IMR-90 (cell line): Measurements from ENCODE around the gene TFB1M. TPM values are rescaled to one million over a fixed set of nuclear protein-coding genes. Genes with fewer than 3 reads are reported as not detected.

ENCODE experiments used
- ATAC-seq: fragments of 200-7000 bp; cut with Tn5 transposase; 2 replicates; pipeline ENCODE4 v1.9.1; 2020; ENCODE audit warnings: low read depth, mild to moderate bottlenecking, moderate library complexity
- BruUV-seq: library from RNA; stranded (reverse); fragments of 400-500 nt; replicated peaks from 2 replicates; lab custom pipeline; 2021; lab: Mats Ljungman, UMichigan
- CTCF ChIA-PET: fragments of 300-600 bp; formaldehyde crosslinking; extraction: SDS; loops from one replicate; lab custom pipeline; 2021; ENCODE audit warnings: antibody characterized with exemption; lab: Yijun Ruan, JAX
- POLR2A ChIA-PET: fragments of 300-600 bp; sonication (Branson Sonifier 250); formaldehyde crosslinking; loops from one replicate; lab custom pipeline; 2022; ENCODE audit warnings: antibody characterized with exemption; ENCODE audit not compliant: unreplicated experiment; lab: Charles Lee
- DNase-seq: peaks from one replicate; pipeline ENCODE4 v3.0.0; 2013
- H2AFZ ChIP-seq: replicated peaks from 2 replicates; pipeline ENCODE3; 2013; ENCODE audit warnings: low read length, mild to moderate bottlenecking; ENCODE audit not compliant: poor library complexity
- H2AK5ac ChIP-seq: 2 replicates; pipeline ENCODE4 v1.6.1; 2013; ENCODE audit warnings: low read depth, low read length, inconsistent platforms
- H2AK9ac ChIP-seq: replicated peaks from 2 replicates; pipeline ENCODE3; 2013; ENCODE audit warnings: mild to moderate bottlenecking, low read depth, low read length, moderate library complexity; ENCODE audit not compliant: poor library complexity
- H2BK120ac ChIP-seq: 2 replicates; pipeline ENCODE4 v1.6.1; 2013; ENCODE audit warnings: low read depth, low read length, inconsistent platforms
- H2BK15ac ChIP-seq: 3 replicates; pipeline ENCODE4 v1.6.1; 2013; ENCODE audit warnings: low read depth, low read length, inconsistent platforms
- H2BK20ac ChIP-seq: 2 replicates; pipeline ENCODE4 v1.6.1; 2013; ENCODE audit warnings: low read depth, mild to moderate bottlenecking, inconsistent platforms, low read length, moderate library complexity
- H2BK5ac ChIP-seq: 2 replicates; pipeline ENCODE4 v1.6.1; 2013; ENCODE audit warnings: mild to moderate bottlenecking, low read depth, low read length, inconsistent platforms; ENCODE audit not compliant: poor library complexity, severe bottlenecking
- H3K14ac ChIP-seq: replicated peaks from 2 replicates; pipeline ENCODE4 v1.6.1; 2013; ENCODE audit warnings: low read depth, low read length, inconsistent platforms
- H3K18ac ChIP-seq: 2 replicates; pipeline ENCODE4 v1.6.1; 2013; ENCODE audit warnings: low read depth, low read length, control low read depth
- H3K23ac ChIP-seq: 2 replicates; pipeline ENCODE4 v1.6.1; 2013; ENCODE audit warnings: low read depth, low read length, inconsistent platforms
- H3K27ac ChIP-seq: 2 replicates; pipeline ENCODE4 v1.5.1; 2013; ENCODE audit warnings: mild to moderate bottlenecking, control low read depth, low read length; ENCODE audit not compliant: insufficient read depth
- H3K27me3 ChIP-seq: 2 replicates; pipeline ENCODE4 v1.6.1; 2013; ENCODE audit warnings: low read length; ENCODE audit not compliant: control insufficient read depth, insufficient read depth
- H3K36me3 ChIP-seq: 2 replicates; pipeline ENCODE4 v1.6.1; 2013; ENCODE audit warnings: low read length, mixed read lengths; ENCODE audit not compliant: control insufficient read depth, insufficient read depth
- H3K4ac ChIP-seq: 2 replicates; pipeline ENCODE4 v1.6.1; 2013; ENCODE audit warnings: low read depth, low read length, inconsistent platforms
- H3K4me1 ChIP-seq: 2 replicates; pipeline ENCODE4 v1.6.1; 2013; ENCODE audit warnings: low read length, mixed read lengths; ENCODE audit not compliant: control insufficient read depth, insufficient read depth
- H3K4me2 ChIP-seq: 2 replicates; pipeline ENCODE4 v1.6.1; 2013; ENCODE audit warnings: low read depth, mild to moderate bottlenecking, control low read depth, low read length, moderate library complexity
- H3K4me3 ChIP-seq: 2 replicates; pipeline ENCODE4 v1.5.1; 2013; ENCODE audit warnings: low read depth, mild to moderate bottlenecking, control low read depth, low read length, moderate library complexity; ENCODE audit not compliant: insufficient read depth
- H3K56ac ChIP-seq: 2 replicates; pipeline ENCODE4 v1.6.1; 2013; ENCODE audit warnings: low read length, inconsistent platforms; ENCODE audit not compliant: insufficient read depth; ENCODE audit errors: extremely low read depth
- H3K79me1 ChIP-seq, 2 experiments: 2 replicates each; pipeline ENCODE4 v1.6.1; 2013; ENCODE audit warnings: low read length in 2 of 2, inconsistent platforms in 1 of 2, low read depth in 1 of 2
- H3K9ac ChIP-seq: 2 replicates; pipeline ENCODE4 v1.6.1; 2013; ENCODE audit warnings: low read depth, low read length, control low read depth
- H3K9me1 ChIP-seq: 2 replicates; pipeline ENCODE4 v1.6.1; 2013; ENCODE audit warnings: low read length, inconsistent platforms; ENCODE audit not compliant: insufficient read depth
- H3K9me3 ChIP-seq: 2 replicates; pipeline ENCODE4 v1.6.1; 2013; ENCODE audit warnings: low read length; ENCODE audit not compliant: control insufficient read depth, insufficient read depth
- H4K20me1 ChIP-seq: 2 replicates; pipeline ENCODE4 v1.6.1; 2013; ENCODE audit warnings: low read length, inconsistent platforms; ENCODE audit not compliant: insufficient read depth
- H4K5ac ChIP-seq: 2 replicates; pipeline ENCODE4 v1.6.1; 2013; ENCODE audit warnings: mild to moderate bottlenecking, low read depth, low read length, control low read depth
- H4K8ac ChIP-seq, 2 experiments: 2 replicates each; pipeline ENCODE4 v1.6.1; 2013; ENCODE audit warnings: low read depth in 2 of 2, low read length in 2 of 2, control low read depth in 1 of 2, inconsistent platforms in 1 of 2
- H4K91ac ChIP-seq: 2 replicates; pipeline ENCODE4 v1.6.1; 2013; ENCODE audit warnings: low read depth, low read length, inconsistent platforms; ENCODE audit not compliant: insufficient read depth
- BHLHE40 ChIP-seq: fragments of 150-350 bp; IDR thresholded peaks from 2 replicates; pipeline ENCODE4 v1.6.1; 2016; ENCODE audit warnings: mild to moderate bottlenecking, low read depth, low read length
- CEBPB ChIP-seq: IDR thresholded peaks from 2 replicates; pipeline ENCODE4 v1.6.1; 2012; ENCODE audit warnings: low read depth, low read length, improper control_type of control experiment
- CHD1 ChIP-seq: IDR thresholded peaks from 2 replicates; pipeline ENCODE4 v1.6.1; 2012; ENCODE audit warnings: low read depth, low read length, improper control_type of control experiment
- CTCF ChIP-seq: conservative IDR thresholded peaks from 2 replicates; pipeline ENCODE4 v1.5.1; 2012; ENCODE audit warnings: mild to moderate bottlenecking, low read depth, low read length, improper control_type of control experiment
- ELK1 ChIP-seq: fragments of 150-350 bp; IDR thresholded peaks from 2 replicates; pipeline ENCODE4 v1.6.1; 2016; ENCODE audit warnings: low read depth, mild to moderate bottlenecking, low read length, moderate library complexity, borderline replicate concordance
- FOS ChIP-seq: fragments of 150-350 bp; IDR thresholded peaks from 2 replicates; pipeline ENCODE4 v1.6.1; 2016; ENCODE audit warnings: low read depth, low read length
- MAFK ChIP-seq: IDR thresholded peaks from 2 replicates; pipeline ENCODE4 v1.6.1; 2012; ENCODE audit warnings: low read depth, low read length, improper control_type of control experiment
- MAZ ChIP-seq: IDR thresholded peaks from 2 replicates; pipeline ENCODE4 v1.6.1; 2012; ENCODE audit warnings: low read depth, mild to moderate bottlenecking, low read length, improper control_type of control experiment, moderate library complexity, borderline replicate concordance
- MXI1 ChIP-seq: IDR thresholded peaks from 2 replicates; pipeline ENCODE4 v1.6.1; 2012; ENCODE audit warnings: low read depth, mild to moderate bottlenecking, low read length, moderate library complexity, borderline replicate concordance
- NFE2L2 ChIP-seq: fragments of 150-350 bp; IDR thresholded peaks from 2 replicates; pipeline ENCODE4 v1.6.1; 2016; ENCODE audit warnings: low read depth, mild to moderate bottlenecking, low read length
- POLR2A ChIP-seq: IDR thresholded peaks from 2 replicates; pipeline ENCODE4 v1.6.1; 2012; ENCODE audit warnings: mild to moderate bottlenecking, low read depth, low read length
- RAD21 ChIP-seq: IDR thresholded peaks from 2 replicates; pipeline ENCODE4 v1.6.1; 2012; ENCODE audit warnings: low read length, improper control_type of control experiment
- RCOR1 ChIP-seq: IDR thresholded peaks from 2 replicates; pipeline ENCODE4 v1.6.1; 2012; ENCODE audit warnings: mild to moderate bottlenecking, low read length, improper control_type of control experiment; ENCODE audit not compliant: insufficient replicate concordance
- RFX5 ChIP-seq: IDR thresholded peaks from 2 replicates; pipeline ENCODE4 v1.8.0; 2012; ENCODE audit warnings: low read depth, mild to moderate bottlenecking, low read length, moderate library complexity
- SMC3 ChIP-seq: fragments of 150-350 bp; IDR thresholded peaks from 2 replicates; pipeline ENCODE4 v1.6.1; 2016; ENCODE audit warnings: low read depth, mild to moderate bottlenecking, antibody characterized with exemption, low read length, moderate library complexity
- USF2 ChIP-seq: fragments of 150-350 bp; IDR thresholded peaks from 2 replicates; pipeline ENCODE4 v1.6.1; 2017; ENCODE audit warnings: mild to moderate bottlenecking, antibody characterized with exemption, low read length, low read depth
- WGBS, 2 experiments: methylation state at CpG; one replicate each; pipeline versions ENCODE4 v1.1.5 to v1.1.7; 2013; ENCODE audit warnings: missing lambda C conversion rate in 2 of 2; ENCODE audit not compliant: insufficient read length in 1 of 2; ENCODE audit errors: extremely low coverage in 2 of 2; 5-methylcytosine and 5-hydroxymethylcytosine counted together
- dilution Hi-C: fragments of 300-500 bp; cut with HindIII; formaldehyde crosslinking; loops from one replicate; pipeline ENCODE4 v1.14.3; 2018; ENCODE audit warnings: low sequenced_read_pairs; ENCODE audit not compliant: unreplicated experiment
- in situ Hi-C: fragments of 300-500 bp; cut with MboI; formaldehyde crosslinking; loops from 3 replicates; pipeline ENCODE4 v1.14.3; 2019; ENCODE audit warnings: low sequenced_read_pairs, inconsistent platforms, mixed read lengths
- intact Hi-C: fragments of 100-400 bp; cut with micrococcal nuclease; formaldehyde crosslinking; loops from 2 replicates; pipeline ENCODE4 v1.10.0; 2022
- polyA plus RNA-seq, 3 experiments: library from polyadenylated mRNA; depleted of rRNA; stranded (reverse); fragments of >200 nt; gene quantifications; 2 replicates each; pipeline ENCODE4 v1.2.3, GENCODE V29; 2012; ENCODE audit warnings: low replicate concordance in 1 of 3
- total RNA-seq: library from RNA; depleted of rRNA; stranded (reverse); fragments of >200 nt; gene quantifications from 2 replicates; pipeline ENCODE4 v1.2.3, GENCODE V29; 2012

TFB1M gene
- total and polyA plus RNA-seq, 2 of the 4 experiments (the other 2 are of a cell fraction), result 18.1 to 22.4 TPM

GRCh38 chr6:155250701-155251381, 63.4 kb downstream of the TFB1M start:
- Histone ChIP-seq H3K4me1 (peaks cover 8% of the 10 kb centered on the region), H3K9me3 (no peaks in the 10 kb centered on the region), H4K91ac (no peak overlapping the region), H2BK120ac (no peak overlapping the region), H4K5ac (no peak overlapping the region), H3K4me3 (no peak overlapping the region), H3K9me1 (peaks cover 12% of the 10 kb centered on the region), H2BK20ac (no peak overlapping the region), H3K18ac (no peak overlapping the region), H2BK5ac (no peak overlapping the region), H3K36me3 (peaks cover 16% of the 10 kb centered on the region), H3K56ac (no peak overlapping the region), H2AFZ (no peak overlapping the region), H3K79me1 (0 out of 4 replicates have a peak, but pooled peaks cover 3 to 4% of the 10 kb centered on the region in 2 experiments), H3K9ac (no peak overlapping the region), H3K27me3 (no peaks in the 10 kb centered on the region), H3K14ac (no peak overlapping the region), H3K23ac (no peak overlapping the region), H4K8ac (no peak overlapping the region), H2AK9ac (no peak overlapping the region), H3K27ac (no peak overlapping the region), H2AK5ac (no peak overlapping the region), H3K4me2 (no peak overlapping the region), H2BK15ac (no peak overlapping the region), H3K4ac (no peak overlapping the region), H4K20me1 (no peaks in the 10 kb centered on the region)
- dilution Hi-C loops, result no loop called here
- BruUV-seq, result no TSS peak
- DNase-seq (no peak), ATAC-seq (no peak)
- no peak for TF ChIP-seq CEBPB
- no peak for TF ChIP-seq MAFK
- no peak for TF ChIP-seq POLR2A
- no peak for TF ChIP-seq ELK1
- TF ChIP-seq BHLHE40, result no peak
- TF ChIP-seq CTCF, result no peak
- TF ChIP-seq RAD21, result no peak
- no peak for TF ChIP-seq FOS
- no peak for TF ChIP-seq RFX5
- no peak for TF ChIP-seq MAZ
- no peak for TF ChIP-seq NFE2L2
- no peak for TF ChIP-seq RCOR1
- TF ChIP-seq USF2, result no peak
- no peak for TF ChIP-seq MXI1
- no peak for TF ChIP-seq SMC3
- TF ChIP-seq CHD1, result no peak
- intact Hi-C loops, result no loop called here
- ChIA-PET POLR2A (no interaction called here), CTCF (interaction anchor here (1.2 kb wide), 1 partner anchor 36 kb away, joined by 3 read pairs; no protein-coding TSS in a partner anchor)
- WGBS, 2 experiments, result 62% methylated on average over 2 of the region's 10 CpGs; no CpG with 5 or more reads in 1 of the 2 experiments
- in situ Hi-C loops, result loop anchor here (5.0 kb wide), 1 partner anchor 319 kb away; no protein-coding TSS in a partner anchor
